Measurements from ENCODE around the gene MYDGF.

MYDGF gene

DNA sequence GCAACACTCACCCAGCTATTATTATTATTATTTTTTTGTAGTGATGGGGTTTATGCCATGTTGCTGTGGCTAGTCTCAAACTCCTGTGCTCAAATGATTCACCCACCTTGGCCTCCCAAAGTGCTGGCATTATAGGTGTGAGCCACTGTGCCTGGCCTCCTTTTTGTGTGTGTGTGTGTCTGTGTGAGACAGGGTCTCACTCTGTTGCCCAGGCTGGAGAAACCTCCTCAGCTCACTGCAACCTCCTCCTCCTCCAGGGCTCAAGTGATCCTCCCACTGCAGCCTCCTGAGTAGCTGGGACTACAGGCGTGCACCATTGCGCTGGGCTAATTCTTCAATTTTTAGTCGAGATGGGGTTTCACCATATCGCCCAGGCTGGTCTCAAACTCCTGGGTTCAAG, 3.6 kb upstream of the MYDGF start:
- no peak for DNase-seq

DNA sequence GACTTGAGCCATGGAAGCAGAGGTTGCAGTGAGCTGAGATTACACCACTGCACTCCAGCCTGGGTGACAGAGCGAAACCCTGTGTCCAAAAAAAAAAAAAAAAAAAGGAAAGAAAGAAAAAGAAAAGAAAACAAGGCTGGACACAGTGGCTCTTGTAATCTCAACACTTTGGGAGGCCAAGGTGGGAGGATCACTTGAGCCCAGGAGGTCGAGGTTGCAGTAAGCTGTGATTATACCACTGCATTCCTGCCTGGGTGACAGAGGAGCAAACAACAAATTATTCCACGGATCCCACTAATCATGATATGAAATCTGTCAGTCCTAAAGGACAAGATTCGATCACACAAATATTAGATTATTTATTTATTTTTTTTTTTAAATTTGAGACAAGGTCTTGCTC, 3.1 kb upstream of the MYDGF start:
- DNase-seq = no peak

DNA sequence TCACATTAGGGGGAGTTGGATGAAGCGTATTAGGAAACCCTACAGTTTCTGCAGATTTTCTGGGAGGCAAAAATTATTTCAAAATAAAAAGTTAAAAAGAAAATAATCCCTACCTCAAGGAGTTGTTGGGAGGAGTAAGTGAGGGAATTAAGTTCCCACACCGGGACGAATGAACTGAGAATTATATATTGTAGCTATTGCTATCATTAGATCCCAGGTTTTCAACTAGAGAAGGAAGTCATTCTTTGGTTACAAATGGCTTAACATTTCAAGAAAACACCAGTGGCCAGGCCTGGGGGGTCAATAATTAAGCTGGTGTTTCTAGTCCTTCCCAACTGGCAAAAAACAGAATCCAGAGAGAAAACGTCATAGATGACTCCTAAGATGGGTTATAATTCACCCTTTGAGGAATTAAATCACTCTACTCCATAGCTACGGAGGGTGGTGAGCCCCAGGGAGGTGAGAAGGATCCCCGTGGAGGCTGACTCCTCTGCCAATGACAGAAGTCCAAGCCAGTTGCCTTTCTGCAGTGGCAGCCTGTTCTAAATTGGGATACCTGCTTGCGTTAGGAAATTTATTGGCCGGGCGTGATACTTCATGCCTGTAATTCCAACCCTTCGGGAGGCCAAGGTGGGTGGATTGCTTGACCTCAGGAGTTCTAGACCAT, 1.2 kb upstream of the MYDGF start:
- DNase-seq = no peak

DNA sequence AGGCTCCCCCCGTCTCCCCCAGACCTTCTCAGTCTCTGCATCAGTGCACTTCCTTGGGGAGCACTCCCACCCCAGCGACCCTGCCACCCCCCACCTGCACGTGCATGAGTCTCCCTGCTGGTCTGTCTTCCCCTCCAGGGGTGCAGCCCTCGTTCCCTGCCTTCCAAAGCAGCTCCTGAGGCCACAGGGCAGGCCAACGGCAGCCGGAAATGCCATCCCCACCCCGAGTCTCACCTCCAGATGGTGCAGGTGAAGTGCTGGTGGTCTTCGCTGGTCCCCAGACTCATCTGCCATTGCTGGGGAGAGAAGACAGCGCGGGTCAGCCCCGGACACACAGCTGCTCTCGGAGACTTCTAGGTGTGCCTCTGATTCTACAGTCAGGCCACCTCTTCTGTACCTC, 5.5 kb downstream of the MYDGF start:
- no peak for DNase-seq

DNA sequence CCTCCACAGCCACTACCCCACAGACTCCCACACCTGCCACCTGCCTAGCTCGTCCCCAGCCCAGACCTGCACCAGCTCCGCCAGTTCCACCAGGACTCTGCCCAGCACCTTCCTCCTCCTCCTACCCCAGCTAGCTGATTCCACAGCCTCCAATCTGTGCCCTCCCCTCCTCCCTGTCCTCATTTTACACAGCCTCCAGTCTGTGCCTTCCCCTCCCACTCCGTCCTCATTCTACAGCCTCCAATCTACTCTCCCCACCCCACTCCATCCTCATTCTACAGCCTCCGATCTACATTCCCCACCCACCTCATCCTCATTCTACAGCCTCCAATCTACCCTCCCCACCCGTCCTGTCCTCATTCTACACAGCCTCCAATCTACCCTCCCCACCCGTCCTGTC, 7.3 kb downstream of the MYDGF start:
- DNase-seq = no peak

DNA sequence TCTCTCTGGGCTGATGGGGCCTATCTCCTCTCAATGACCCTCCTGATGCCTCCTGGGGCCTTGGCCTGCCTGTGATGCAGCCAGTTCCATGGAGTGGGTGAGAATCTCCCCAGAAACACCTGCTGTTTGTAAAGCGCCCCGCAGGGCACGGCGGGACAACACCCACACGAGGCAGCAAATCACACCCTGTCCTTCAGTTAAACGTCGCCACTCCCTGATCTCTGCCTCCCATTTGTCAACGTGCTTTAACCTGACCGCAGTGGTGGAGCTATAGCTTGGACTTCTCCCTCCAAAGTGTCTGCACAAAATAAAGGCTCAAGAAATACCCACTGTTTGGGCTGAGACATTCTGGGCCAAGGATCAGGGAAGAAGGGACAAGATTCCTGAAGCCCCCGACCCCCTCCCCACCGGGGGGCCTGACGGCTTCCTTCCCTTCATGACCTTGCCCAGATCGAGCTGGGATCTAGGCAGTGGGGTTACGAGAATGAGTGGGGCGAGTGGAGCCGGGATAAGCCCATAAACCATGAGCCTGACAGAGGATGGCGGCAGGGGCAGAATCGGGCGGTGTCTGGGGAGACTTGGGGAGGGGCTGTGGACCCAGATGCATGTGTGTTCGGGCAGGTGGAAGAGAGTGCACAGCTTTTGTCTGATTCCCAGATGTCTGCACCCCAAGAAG, 8.0 kb downstream of the MYDGF start:
- no peak for DNase-seq

DNA sequence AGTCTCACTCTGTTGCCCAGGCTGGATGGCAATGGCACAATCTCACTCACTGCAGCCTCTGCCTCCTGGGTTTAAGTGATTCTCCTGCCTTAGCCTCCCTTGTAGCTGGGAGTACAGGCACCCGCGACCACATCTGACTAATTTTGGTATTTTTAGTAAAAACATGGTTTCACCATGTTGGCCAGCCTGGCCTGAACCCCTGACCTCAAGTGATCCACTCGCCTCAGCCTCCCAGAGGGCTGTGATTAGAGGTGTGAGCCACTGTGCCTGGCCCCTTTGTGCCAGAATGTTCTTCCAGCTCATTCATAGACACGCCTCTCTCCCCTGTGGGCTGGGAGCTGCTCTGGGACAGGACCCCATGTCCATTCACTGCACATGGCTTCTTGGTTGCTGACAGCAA, 9.1 kb downstream of the MYDGF start:
- DNase-seq = no peak

DNA sequence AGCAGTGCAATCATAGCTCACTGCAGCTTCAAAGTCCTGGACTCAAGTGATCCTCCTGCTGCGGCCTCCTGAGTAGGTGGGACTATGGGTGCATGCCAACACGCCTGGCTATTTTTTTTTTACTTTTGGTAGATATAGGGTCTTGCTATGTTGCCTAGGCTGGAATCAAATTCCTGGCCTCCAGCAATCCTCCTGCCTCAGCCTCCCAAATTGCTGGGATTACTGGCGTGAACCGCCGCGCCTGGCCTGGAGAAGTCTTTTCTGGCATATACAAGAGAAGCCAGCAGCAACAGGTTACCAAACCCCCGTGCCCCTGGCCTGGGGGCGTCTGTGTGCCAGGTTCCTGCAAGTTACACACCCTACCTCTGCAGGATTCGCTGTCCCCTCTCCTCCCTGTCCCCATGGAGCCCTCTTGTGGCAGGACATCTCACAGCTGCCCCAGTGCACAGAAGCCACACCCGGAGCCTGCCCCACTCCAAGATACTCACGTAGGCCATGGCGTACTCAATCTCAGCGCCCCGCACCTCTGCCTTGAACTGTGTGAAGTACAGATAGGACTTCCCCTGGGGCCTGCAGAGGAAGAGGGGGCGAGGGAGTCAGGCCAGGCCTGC, 9.9 kb downstream of the MYDGF start:
- no peak for DNase-seq

DNA sequence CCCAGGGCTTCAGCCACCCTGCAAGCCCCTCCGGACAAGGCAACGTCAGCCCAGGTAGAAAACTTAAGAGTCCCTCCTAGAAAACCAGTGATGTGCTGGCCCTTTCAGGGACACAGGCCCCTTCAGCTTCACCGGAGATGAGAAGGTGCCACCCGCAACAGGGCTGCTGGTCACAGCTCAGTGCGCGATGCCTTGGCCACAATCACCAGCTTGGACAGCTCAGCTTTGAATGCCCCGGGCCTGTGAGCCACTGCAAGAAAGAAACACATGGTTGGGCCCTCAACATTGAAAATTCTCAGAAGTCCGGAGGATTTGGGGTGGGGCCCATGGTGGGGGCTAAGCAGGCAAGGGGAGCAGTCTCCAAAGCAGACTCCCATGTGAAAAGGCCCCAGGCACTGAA, 12.3 kb downstream of the MYDGF start:
- no peak for DNase-seq

DNA sequence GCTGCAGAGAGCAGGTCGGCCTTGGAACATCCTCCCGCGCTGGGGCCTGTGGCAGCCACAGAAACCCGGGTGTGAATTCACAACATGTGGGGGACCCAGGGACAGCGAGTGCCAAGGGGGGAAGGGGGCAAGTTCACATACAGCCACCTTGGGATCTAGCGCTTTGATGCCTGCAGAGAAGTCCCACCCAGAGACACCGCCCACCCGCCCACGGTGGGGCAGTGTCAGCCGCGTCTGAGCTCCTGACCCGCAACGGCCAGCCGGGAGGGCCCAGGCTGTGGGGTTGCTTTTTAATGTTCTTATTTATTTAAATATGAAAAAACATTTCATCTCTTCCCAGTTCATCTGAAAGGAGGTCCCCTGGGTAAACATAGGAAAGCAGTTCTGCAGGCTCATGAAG, 12.9 kb downstream of the MYDGF start:
- no peak for DNase-seq

DNA sequence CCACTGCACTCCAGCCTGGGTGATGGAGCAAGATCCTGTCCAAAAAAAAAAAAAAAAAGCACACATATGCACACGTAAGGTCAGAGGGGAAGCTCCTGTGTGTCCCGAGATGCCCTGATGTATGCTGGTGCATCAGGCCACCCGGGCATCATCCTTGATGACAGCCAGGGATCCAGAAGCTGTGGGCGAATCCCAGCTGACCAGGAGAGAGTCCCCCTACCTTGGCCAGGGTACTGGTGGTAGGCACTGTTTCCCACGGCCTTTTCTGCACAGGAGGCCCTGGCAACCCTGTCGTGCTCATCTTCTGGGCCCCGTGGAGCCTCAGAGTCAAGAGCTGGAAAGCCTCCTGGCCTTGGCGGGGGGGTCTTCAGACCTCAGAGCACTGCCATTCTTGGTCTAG, 14.0 kb downstream of the MYDGF start:
- DNase-seq = no peak

DNA sequence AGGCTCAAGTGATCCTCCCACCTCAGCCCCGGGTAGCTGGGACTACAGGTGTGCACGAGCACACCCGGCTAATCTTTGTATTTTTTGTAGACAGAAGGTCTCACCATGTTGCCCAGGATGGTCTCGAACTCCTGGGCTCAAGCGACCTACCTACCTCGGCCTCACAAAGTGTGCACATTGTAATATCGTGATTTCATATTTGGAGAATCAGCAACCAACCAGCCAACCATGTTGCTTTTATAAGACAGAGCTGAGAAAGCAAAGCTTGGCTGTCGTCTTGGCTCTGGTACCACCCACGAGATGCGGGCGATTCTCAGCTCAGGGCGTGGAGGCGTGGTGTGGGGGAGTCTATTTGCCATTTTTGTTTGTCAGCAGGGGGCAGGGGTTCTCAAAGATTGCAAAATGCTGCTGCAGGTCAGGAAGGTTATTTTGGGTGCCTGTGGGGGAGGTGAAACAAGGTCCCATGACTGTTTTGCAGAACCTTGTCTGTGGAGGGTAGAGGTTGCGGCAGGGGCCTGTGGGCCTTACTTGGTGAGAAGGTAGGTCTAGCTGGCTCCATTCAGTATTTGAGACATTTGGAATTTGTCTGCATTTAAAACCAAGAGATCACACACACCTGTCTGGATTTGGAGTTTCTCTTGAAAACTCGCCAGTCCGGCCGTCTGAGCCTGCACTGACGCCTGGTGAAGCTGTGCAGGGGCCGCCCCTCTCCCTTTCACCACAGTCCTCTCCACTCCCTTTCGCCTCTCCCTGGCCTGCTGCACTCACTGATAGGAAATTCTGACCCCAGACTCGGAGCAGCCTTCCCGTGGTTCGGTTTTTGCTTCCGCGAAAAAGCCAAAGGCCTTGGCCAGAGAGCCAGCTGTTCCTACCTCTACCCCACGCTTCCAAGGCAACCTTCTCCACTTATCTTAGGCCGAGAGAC, 15.4 kb downstream of the MYDGF start:
- DNase-seq = no peak

DNA sequence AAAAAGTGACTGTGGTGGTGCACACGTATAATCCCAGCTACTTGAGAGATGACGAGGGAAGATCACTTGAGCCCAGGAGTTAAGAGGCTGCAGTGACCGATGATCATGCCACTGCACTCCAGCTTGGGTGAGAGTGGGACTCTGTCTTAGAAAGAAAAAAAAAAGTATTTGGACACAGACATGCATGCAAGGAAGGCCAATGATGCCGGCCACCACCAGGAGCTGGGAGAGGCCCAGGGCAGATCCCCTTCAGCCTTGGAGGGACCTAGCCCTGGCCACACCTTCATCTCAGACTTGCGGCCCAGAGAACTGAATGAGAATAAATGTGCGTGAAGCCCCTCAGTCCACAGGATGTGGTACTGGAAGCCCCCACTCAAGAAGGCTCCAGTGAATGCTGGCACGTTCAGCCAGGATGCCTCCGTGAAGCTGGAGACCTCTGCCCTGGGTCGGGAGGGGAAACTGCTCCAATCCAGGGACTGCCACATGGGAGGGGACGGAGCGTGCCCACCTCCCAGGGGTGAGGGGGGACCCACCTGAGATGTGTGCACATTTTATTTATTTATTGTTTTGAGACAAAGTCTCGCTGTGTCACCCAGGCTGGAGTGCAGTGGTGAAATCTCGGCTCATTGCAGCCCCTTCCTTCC, 16.2 kb downstream of the MYDGF start:
- no peak for DNase-seq

DNA sequence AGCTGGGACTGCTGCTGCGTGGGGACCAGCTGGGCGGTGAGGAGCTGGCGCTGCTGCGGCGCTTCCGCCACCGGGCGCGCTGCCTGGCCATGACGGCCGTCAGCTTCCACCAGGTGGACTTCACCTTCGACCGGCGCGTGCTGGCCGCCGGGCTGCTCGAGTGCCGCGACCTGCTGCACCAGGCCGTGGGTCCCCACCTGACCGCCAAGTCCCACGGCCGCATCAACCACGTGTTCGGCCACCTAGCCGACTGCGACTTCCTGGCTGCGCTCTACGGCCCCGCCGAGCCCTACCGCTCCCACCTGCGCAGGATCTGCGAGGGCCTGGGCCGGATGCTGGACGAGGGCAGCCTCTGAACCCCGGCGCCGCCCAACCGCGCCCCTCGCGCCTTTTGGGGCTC, 18.1 kb downstream of the MYDGF start:
- no peak for DNase-seq

DNA sequence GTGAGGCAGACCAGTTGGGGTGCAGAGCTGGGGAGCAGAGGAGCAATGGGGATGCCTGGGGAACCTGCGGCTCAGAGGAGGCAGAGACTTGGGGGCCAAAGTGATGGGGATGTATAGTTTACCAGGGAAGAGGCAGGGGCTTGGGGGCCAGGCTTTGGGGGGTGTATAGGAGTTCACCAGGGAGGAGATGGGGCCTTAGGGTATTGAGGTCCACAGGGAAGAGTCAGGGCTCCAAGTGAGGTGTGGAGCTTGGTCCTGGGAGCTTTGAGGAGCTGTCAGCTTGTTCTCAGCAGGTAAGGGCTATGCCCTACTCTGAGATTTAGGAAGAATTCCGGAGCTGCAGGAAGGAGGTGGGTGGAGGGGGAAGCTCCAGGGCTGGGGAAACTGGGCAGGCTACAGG, 20.0 kb downstream of the MYDGF start:
- no peak for DNase-seq

DNA sequence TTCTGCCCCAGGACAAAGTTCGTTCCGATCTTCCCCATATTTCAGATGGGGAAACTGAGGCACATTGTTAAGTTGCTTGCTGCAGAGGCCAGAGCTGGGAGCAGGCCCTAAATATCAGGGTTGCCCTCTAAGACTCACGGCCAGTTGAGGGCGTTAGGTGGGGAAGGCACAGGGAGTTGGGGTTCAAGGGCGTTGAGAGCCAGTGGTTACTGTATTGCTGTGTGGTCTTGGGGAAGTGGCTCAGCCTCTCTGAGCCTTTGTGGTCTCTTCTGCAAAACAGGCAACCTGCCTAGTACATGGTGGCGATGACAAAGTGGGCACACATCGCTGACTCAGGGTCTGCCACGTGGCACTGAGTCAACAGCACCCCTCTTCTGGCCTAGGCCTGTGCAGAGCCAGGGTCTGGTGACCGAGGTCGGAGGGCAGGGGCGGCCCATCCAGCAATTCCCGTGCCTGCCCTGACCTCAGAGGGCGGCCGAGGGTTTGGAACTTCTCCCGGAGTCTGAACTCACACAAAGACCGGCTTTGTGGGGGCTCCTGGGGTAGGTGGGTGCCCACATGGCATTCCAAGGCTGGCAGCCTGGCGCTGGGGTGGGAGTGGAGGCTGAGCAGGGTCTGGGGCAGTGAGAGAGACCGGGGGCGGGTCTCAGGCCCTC, 20.6 kb downstream of the MYDGF start:
- DNase-seq = no peak

DNA sequence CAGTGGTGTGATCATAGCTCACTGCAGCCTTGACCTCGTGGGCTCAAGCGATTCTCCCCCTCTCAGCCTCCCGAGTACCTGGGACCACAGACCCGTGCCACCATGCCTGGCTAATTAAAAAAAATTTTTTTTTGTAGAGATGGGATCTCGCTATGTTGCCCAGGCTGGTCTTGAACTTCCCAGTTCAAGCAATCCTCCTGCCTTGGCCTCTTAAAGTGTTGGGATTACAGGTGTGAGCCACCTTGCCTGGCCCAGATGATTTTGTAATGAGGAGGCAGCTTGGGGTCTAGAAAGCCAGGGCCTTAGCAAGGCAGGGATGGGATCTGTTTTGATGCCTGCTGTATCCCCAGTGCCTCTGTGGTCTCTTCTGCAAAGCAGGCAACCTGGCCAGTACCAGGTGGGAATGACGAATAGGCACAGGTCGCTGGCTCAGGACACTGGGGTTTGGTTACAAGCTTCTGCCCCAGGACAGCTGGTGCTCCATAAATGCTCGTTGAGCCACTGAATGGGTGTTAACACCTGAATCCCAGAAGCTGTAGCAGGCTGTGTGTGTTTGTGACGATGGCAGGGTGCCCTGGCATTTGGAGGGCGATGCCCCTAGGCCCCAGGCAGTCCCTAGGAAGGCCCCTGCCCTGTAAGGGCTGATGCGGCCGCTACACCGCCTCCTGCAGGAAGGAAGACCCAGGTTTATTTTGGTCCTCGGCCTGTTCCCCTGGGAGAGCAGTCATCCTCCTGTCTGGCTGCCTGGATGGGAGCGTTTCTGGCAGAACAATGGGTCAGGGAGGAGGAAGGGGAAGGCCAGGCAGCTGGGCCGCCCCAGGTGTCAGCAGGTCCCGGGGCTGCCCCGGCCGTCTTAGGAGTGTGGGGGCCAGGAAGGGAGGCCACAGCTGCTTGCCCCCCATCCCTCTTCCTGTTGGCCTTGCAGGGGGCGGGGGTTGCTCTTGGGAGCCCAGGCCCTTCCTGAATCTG, 22.2 kb downstream of the MYDGF start:
- no peak for DNase-seq

DNA sequence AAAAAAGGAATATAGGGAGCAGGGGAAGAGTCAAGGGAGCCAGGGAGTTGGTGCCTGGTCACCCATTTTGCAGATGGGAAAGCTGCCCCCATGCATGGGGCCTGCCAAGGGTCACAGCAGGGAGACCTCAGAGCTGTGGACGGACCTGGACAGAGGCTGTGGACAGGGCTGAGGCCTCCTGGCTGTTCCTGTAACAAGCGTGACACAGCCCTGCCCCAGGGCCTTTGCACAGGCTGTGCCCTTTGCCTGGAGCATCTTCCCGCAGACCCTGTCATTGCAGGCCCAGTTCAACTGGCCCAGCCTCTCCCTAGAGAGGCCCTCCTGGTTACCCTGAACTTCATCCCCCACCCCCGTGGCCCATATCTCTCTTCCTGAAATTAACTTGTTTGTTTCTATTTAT, 24.4 kb downstream of the MYDGF start:
- DNase-seq = no peak

DNA sequence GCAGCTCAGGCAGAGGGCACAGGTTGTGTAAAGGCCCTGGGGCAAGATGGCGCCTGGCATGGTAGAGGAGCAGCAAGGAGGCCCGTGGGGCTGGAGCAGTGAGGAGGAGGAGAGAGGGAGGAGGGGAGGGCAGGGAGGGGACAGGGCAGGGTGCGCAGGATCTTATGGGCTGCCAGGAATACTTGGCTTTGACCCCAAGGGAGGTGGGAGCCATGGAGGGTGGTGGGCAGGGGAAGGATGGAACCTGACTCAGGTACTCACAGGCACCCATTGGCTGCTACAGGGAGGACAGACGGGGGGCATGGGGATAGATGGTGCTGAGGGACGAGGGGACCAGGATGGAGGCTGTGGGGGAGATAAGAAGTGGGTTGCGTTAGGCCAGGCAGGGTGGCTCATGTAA, 27.5 kb downstream of the MYDGF start:
- DNase-seq = no peak

DNA sequence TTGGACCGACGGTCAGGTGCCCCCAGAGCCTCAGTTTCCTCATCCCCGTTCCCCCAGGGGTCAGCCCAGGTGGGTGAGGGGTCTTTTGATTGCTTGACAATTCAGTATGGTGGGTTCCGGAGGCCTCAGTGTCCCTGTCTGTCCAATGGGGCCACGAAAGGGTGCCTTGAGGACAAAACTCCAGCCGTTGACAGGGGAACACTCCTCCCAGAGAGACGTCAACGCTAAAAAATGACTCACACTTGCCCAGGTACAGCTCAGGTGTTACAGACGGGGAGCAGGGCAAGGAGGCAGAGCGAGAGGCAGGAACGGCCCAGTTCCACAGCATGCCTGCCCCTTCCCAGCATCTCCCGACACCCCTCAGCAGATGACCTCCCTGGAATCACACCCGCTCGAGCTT, 29.0 kb downstream of the MYDGF start:
- no peak for DNase-seq

Data from midbrain (tissue), 1 donor.